NCI-H2196 (cell line): ENCODE data around the gene UNKL.
"Not testable (repeated sequence)": the region's sequence is repeated elsewhere in the genome, so short reads cannot be mapped to it uniquely, and the experiment has no call there.

Experiments used
- DNase-seq: peaks from one replicate; lab custom pipeline; 2025; ENCODE audit not compliant: unreplicated experiment; lab: John Stamatoyannopoulos, UW

The UNKL gene

DNA sequence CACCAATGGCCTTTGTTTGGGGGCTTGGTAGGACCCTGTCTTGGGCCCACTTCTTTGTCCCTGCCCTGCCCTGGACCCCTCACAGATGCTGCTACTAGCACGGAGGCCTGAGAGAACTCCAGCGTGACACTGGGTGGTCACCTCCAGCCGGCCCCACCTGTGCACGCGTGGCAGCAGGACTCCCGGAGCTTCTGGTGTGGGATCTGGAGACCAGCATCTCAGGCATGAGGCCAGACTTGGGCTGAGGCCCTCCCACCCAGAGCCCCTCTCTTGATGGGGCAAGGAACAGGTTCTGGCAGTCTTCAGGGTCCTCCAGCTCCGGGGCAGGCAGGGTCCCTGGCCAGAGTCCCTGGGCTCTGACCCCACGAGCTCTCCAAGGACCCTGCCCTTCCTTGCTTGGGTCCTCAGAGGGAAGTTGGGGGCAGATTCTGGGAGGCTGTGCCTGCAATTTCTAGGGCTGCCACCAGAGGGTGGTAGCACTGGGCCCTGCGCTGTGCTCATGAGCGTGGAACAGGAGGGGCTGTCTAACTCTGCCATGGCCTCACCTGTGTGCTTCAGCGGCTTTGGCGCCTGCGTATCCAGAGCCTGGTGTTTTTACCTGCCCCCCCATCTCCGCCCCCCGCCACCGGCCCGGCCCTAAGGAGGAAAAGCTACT, 84.1 kb downstream of the UNKL start:
- DNase-seq: no peak

- DNase-seq: not testable (repeated sequence)
Observed at GRCh38 chr16:1328961-1329360, 85.5 kb downstream of the UNKL start.

GRCh38 chr16:1328136-1328535, 86.4 kb downstream of the UNKL start:
- DNase-seq: not testable (repeated sequence)

- peak; percentile 21 for DNase-seq
Observed at GRCh38 chr16:1327619-1327947, 86.9 kb downstream of the UNKL start.

DNA sequence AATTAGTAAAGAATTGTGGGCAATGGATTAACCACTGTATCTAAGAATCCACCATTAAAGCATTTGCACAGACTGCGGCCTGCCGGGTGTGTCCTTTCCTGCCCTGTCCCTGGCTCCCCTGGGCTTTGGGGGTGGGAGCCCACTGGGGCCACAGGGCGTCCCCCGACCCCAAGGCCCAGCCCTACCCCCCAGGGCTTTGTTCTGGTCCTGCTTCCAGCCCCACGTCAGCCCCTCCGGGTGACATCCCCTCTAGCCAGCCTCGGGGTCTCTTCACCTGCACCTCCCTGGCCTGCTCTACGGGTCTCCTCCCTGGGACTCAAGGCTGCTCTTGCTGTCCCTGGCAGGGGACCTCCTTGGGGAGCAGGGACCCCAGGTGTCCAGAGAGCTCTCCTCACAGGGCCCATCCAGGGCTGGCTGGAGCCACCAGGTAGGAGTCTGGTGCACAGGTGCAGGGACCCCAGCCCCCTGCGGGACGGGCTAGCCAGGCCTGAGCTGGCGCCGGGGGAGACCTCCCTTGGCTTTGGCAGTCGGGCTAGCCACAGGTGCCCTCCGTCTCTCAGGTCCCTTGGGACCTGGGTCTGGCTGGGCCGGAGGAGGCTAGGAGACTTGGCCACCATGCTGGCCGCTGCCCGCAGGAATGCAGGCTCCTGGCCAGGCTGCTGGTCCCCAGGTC, 87.4 kb downstream of the UNKL start:
- no peak for DNase-seq

- DNase-seq: no peak
Observed at GRCh38 chr16:1326391-1326790, 88.1 kb downstream of the UNKL start.

- DNase-seq: no peak
Observed at GRCh38 chr16:1325673-1326371, 88.7 kb downstream of the UNKL start.

GRCh38 chr16:1325261-1325660, 89.2 kb downstream of the UNKL start:
- DNase-seq: no peak

DNA sequence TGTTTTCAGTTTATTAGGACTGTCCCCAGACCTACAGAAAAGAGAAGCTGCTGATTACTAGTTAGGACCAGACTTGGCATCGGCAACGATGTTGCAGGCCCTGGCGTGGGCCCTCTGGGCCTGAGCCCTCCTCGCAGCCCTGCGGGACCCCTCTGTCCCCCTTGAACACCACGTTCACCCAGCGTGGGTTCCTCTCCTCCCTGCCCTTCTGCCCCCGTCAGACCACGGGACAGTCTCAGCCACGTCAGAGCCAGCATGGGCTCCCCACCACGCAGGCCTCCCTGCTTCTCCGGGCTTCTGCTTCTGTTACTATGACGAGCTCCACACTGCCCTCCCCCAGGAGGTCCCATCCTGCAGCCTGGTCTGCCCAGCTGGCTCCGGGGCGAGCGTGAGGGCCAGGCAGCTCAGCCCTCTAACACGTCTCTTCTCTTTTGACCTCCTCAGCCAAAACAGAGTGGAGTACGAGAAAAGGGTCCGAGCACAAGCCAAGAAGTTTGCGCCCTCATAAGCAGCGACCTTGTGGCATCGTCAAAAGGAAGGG, 90.1 kb downstream of the UNKL start:
- no peak for DNase-seq

- DNase-seq: peak; percentile 83
Observed at GRCh38 chr16:1323296-1324239, 90.9 kb downstream of the UNKL start.

DNA sequence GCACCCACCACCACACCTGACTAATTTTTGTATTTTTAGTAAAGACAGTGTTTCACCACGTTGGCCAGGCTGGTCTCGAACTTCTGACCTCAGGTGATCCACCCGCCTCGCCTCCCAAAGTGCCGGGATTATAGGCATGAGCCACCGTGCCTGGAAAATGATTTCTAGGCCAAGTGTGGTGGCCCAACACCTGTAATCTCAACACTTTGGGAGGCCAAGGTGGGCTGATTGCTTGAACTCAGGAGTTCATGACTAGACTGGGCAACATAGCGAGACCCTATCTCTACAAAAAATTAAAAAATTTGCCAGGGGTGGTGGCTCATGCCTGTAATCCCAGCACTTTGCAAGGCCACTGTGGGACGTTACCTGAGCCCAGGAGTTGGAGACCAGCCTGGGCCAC, 92.1 kb downstream of the UNKL start:
- no peak for DNase-seq

DNA sequence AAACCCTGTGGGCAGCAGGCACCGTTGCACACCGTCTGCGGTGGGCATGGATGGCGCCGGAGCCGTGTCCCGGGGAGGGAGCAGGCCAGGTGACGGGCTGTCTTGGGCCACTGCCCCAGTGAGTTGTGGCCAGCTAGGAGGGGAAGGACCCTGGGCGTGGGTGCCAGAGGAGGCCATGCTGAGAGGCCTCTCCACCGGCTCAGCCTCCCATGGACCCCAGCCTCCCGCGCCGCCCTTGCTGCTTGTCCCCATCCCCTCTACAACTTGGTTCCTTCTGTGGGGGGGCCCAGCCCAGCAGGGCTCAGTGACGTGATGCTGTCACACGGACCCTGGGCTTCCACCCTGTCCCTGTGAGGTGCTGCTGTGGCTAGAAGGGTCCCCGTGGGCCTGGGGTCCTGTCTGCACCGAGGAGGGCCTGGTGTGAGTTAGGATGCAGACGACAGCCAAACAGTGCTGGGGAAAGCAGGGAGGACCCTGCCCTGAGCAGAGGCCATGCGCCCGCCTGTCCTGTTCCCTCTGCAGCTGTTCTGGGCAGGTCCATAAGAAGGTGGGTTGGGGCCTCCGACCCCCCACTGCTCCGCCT, 93.8 kb downstream of the UNKL start:
- no peak for DNase-seq

- no peak for DNase-seq
Observed at GRCh38 chr16:1320097-1320496, 94.4 kb downstream of the UNKL start.

DNA sequence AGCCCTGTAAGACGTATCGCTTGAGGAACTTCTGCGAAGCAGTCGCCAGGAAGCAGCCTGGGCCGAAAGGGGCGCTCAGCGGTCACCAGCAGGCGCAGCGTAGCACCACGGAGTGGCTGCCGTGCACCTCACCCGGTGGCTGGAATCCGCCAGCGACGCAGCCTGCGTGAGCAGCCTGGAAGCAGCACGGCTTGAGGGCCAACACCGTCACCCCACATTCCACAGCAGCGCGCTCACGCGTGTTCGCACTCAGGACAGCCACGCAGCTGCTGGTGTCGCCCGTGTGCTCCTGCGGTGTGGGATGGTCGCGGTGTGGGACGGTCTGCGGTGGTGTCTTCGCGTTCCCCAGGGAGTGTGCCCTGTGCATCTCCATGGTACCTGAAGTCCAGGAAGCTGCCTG, 95.5 kb downstream of the UNKL start:
- DNase-seq: no peak

GRCh38 chr16:1318268-1318545, 96.3 kb downstream of the UNKL start:
- DNase-seq: no peak

DNA sequence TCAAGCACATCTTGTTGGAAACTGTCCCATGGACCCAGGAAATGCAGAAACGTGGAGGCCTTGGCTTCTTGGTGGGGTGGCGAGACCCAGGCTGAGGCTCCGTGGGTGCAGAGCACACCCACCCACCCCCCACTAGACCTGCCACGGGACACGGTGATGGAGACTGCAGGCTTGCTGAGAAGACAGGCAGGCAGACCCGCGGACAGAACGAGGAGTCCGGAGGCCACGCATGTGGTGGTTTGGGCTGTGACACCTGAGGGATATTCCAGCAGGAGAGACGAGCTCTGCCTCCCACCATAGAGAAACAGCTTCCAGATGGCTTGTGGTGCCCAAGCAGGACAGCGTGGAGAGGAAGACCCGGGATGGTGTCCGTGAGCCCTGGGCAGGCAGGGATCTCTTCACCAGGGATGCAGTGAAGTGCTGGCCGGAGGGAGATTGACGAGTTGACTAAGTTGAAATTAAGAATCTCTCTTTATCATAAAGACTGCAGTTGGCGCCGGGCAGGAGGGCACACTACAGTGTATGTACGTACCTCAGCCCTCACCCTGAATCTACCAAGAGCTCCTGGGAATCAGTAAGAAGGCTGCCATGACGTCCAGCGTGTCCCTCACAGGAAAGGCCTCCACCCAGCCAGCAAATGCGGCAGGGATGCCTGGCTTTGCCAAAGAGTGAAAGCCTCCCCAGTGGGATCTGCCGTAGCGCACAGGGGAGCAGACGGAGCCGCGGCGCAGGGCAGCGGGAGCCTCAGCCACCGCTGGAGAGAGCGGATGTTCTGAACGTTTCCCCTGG, 96.8 kb downstream of the UNKL start:
- DNase-seq: no peak

- no peak for DNase-seq
Observed at GRCh38 chr16:1316033-1316405, 98.5 kb downstream of the UNKL start.

- DNase-seq: no peak
Observed at GRCh38 chr16:1315081-1316032, 99.1 kb downstream of the UNKL start.

GRCh38 chr16:1314399-1315068, 100.0 kb downstream of the UNKL start:
- no peak for DNase-seq
